ENCODE results near the gene IRF8. TPM values are rescaled to one million over a fixed set of nuclear protein-coding genes. Genes with fewer than 3 reads are reported as not detected.

IRF8 gene
- total RNA-seq, 1 donor from 2014 or later: 1.0 TPM

- H3K36me3 Mint-ChIP-seq (ENCODE audit: unreplicated experiment): peaks cover 7% of the 10 kb centered on the region
- DNase-seq: no peak
- H3K4me1 Mint-ChIP-seq (ENCODE audit: low read depth, unreplicated experiment): peaks cover 2% of the 10 kb centered on the region
- peaks cover 7% of the 10 kb centered on the region for H3K9me3 Mint-ChIP-seq (ENCODE audit: unreplicated experiment)
- H3K27me3 Mint-ChIP-seq (ENCODE audit: unreplicated experiment): peaks cover 25% of the 10 kb centered on the region
- H3K4me3 Mint-ChIP-seq (ENCODE audit: unreplicated experiment): no peak overlapping the region
- H3K27ac Mint-ChIP-seq (ENCODE audit: unreplicated experiment): no peak overlapping the region
- no peak for TF ChIP-seq CTCF (IDR thresholded peaks at IDR 0.05; ENCODE audit: partially characterized antibody, unreplicated experiment)
These were observed 36.5 kb downstream of the IRF8 start for GRCh38 chr16:85935391-85935973.

GRCh38 chr16:85935974-85936760 lies 37.2 kb downstream of the IRF8 start:
- Mint-ChIP-seq H3K9me3 (ENCODE audit: unreplicated experiment) (peaks cover 7% of the 10 kb centered on the region), H3K27ac (ENCODE audit: unreplicated experiment) (no peak overlapping the region), H3K27me3 (ENCODE audit: unreplicated experiment) (peaks cover 23% of the 10 kb centered on the region), H3K4me3 (ENCODE audit: unreplicated experiment) (no peak overlapping the region), H3K36me3 (ENCODE audit: unreplicated experiment) (peaks cover 7% of the 10 kb centered on the region), H3K4me1 (ENCODE audit: low read depth, unreplicated experiment) (peaks cover 2% of the 10 kb centered on the region)
- no peak for TF ChIP-seq CTCF (IDR thresholded peaks at IDR 0.05; ENCODE audit: partially characterized antibody, unreplicated experiment)
- DNase-seq: no peak

- no peak for DNase-seq
- Mint-ChIP-seq H3K36me3 (ENCODE audit: unreplicated experiment) (peaks cover 7% of the 10 kb centered on the region), H3K27me3 (ENCODE audit: unreplicated experiment) (peaks cover 21% of the 10 kb centered on the region), H3K9me3 (ENCODE audit: unreplicated experiment) (peaks cover 9% of the 10 kb centered on the region), H3K4me1 (ENCODE audit: low read depth, unreplicated experiment) (peaks cover 2% of the 10 kb centered on the region), H3K4me3 (ENCODE audit: unreplicated experiment) (no peak overlapping the region), H3K27ac (ENCODE audit: unreplicated experiment) (no peak overlapping the region)
- TF ChIP-seq CTCF (IDR thresholded peaks at IDR 0.05; ENCODE audit: partially characterized antibody, unreplicated experiment): no peak
These were observed 37.9 kb downstream of the IRF8 start for GRCh38 chr16:85936816-85937215.

- peaks cover 8% of the 10 kb centered on the region for H3K9me3 Mint-ChIP-seq (ENCODE audit: unreplicated experiment)
- H3K36me3 Mint-ChIP-seq (ENCODE audit: unreplicated experiment): peaks cover 7% of the 10 kb centered on the region
- H3K27ac Mint-ChIP-seq (ENCODE audit: unreplicated experiment): no peak overlapping the region
- no peak overlapping the region for H3K4me3 Mint-ChIP-seq (ENCODE audit: unreplicated experiment)
- DNase-seq: no peak
- peaks cover 2% of the 10 kb centered on the region for H3K4me1 Mint-ChIP-seq (ENCODE audit: low read depth, unreplicated experiment)
- no peak for TF ChIP-seq CTCF (IDR thresholded peaks at IDR 0.05; ENCODE audit: partially characterized antibody, unreplicated experiment)
- peaks cover 14% of the 10 kb centered on the region for H3K27me3 Mint-ChIP-seq (ENCODE audit: unreplicated experiment)
These were observed 41.3 kb downstream of the IRF8 start for GRCh38 chr16:85940214-85940613.
